SK-N-MC (cell line): ENCODE measurements around the gene CACNA1C.

Experiments
- DNase-seq: peaks from one replicate; pipeline ENCODE4 v3.0.0-alpha.2; 2011; ENCODE audit warnings: low read depth, low spot score
- H3K27ac ChIP-seq: fragments of 200-600 bp; sonication (generic); 2 replicates; pipeline ENCODE4 v1.5.1; 2016; ENCODE audit warnings: mixed run types
- H3K36me3 ChIP-seq: fragments of 200-600 bp; sonication (generic); 2 replicates; pipeline ENCODE4 v1.6.1; 2017; ENCODE audit warnings: antibody characterized with exemption, low read length, mixed read lengths; ENCODE audit not compliant: insufficient read depth
- H3K4me3 ChIP-seq: fragments of 200-600 bp; sonication (generic); 2 replicates; pipeline ENCODE4 v1.5.1; 2016
- H3K9ac ChIP-seq: fragments of 200-600 bp; sonication (generic); 2 replicates; pipeline ENCODE4 v1.8.0; 2017; ENCODE audit warnings: mixed run types, mixed read lengths; ENCODE audit not compliant: insufficient read length
- H3K9me3 ChIP-seq: fragments of 200-600 bp; sonication (generic); 2 replicates; pipeline ENCODE4 v1.6.1; 2017; ENCODE audit warnings: low read depth, mild to moderate bottlenecking, antibody characterized with exemption, low read length, moderate library complexity, mixed read lengths
- EZH2 ChIP-seq: fragments of 200-600 bp; sonication (generic); IDR thresholded peaks from one replicate; pipeline ENCODE4 v1.6.1; 2017; ENCODE audit warnings: antibody characterized with exemption
- FOXP2 ChIP-seq: optimal IDR thresholded peaks from 2 replicates; pipeline ENCODE3; 2011; ENCODE audit warnings: mild to moderate bottlenecking, moderate library complexity; ENCODE audit not compliant: insufficient read depth; ENCODE audit errors: extremely low read length, control extremely low read depth
- POLR2AphosphoS5 ChIP-seq: IDR thresholded peaks from 2 replicates; pipeline ENCODE4 v1.6.1; 2012; ENCODE audit warnings: mild to moderate bottlenecking, low read depth, low read length, borderline replicate concordance

The CACNA1C gene

DNA sequence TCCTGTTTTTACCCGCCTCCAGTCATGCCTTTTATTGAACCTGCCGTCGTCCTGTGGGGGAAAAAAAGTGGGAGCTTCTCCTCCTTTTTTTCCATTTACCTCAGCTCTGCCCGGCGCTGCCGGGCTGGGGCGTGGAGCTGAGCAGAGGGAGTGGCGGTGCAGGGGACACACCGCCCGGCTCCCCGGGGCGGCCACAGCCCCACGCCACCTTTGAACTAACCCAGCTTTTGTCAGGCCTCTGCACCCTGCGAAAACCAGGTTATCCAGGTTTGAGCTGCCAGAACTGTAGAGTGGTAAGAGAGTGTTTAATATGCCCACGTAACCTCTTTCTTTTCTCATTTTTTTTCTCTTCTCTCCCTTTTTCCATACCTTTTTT lies 581.0 kb downstream of the CACNA1C start:
- Histone ChIP-seq H3K36me3 (no peaks in the 10 kb centered on the region), H3K27ac (no peak overlapping the region), H3K4me3 (no peak overlapping the region), H3K9me3 (no peaks in the 10 kb centered on the region), H3K9ac (no peak overlapping the region)
- no peak for TF ChIP-seq FOXP2
- no peak for TF ChIP-seq POLR2AphosphoS5
- no peak for TF ChIP-seq EZH2
- no peak for DNase-seq

DNA sequence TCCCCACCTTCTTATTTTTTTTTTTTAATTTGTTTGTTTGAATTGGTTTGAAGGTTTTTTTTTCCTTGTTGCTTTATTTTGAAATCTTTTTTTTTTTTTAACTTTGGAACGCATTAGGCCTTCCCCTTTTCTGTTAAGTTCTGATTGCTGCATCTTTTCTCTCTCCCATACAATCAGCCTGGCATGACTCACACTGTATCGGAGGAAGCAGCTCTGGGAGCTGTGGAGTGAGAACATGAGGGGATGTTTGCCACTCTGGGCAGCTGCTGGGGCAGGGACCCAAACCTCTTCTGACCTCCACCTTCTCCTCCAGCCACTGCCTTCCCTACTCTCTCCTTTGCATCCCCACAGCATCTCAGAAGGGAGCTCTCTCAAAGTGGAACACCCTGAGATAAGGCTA lies 581.7 kb downstream of the CACNA1C start:
- Histone ChIP-seq H3K27ac (no peak overlapping the region), H3K36me3 (no peaks in the 10 kb centered on the region), H3K9me3 (no peaks in the 10 kb centered on the region), H3K4me3 (no peak overlapping the region), H3K9ac (no peak overlapping the region)
- DNase-seq, result no peak
- TF ChIP-seq EZH2 (no peak), FOXP2 (no peak), POLR2AphosphoS5 (no peak)

DNA sequence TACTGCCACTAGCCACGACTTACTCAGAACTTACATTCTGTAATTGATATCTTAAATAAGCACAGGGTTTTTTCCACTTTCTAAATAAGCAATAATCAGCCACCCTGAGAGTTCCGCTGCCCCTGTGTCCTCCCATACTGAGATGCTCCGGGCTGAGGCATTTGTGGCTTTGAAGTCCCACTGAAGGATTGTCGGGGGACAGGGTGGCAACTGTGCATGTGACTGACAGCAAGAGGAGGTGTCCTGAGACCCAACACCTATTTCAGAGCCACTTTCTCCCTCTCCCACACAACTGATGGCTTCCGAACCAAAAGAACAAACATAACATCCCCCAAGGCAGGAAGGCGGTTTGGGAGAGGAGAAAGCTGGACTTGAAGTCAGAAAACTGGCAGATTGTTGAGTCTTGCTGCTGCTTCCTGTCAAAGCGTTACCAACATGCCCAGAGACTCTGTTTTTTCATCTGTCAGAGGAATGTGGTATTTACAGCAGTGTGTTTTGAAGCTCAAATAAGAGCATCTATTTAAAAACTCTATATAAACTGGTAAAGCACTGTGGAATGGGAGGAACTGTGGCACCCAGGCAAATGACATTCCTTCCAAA lies 584.1 kb downstream of the CACNA1C start:
- TF ChIP-seq POLR2AphosphoS5 (no peak), FOXP2 (no peak), EZH2 (no peak)
- no peak overlapping the region for H3K9ac ChIP-seq
- no peak overlapping the region for H3K27ac ChIP-seq
- no peaks in the 10 kb centered on the region for H3K36me3 ChIP-seq
- H3K4me3 ChIP-seq, result no peak overlapping the region
- H3K9me3 ChIP-seq, result no peaks in the 10 kb centered on the region
- DNase-seq, result no peak

DNA sequence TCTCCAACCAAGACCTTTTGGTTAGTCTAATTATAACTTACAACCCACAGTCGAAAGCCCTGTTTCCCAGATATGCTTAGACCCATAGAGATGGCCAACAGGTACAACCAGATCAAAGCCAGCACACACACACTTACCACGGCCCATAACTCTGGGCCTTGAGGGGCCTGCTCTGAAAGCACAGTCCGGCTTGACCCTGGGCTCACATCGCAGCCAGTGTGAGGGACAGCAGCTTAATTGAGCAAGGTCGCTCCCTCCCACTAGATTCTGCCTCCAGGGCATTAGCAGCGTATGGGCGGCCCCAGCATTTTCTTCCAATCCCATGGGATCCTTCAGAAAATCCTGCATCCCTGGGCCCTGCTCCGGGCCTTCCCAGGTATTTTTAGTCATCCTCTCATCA lies 584.6 kb downstream of the CACNA1C start:
- Histone ChIP-seq H3K27ac (no peak overlapping the region), H3K9me3 (no peaks in the 10 kb centered on the region), H3K9ac (no peak overlapping the region), H3K4me3 (no peak overlapping the region), H3K36me3 (no peaks in the 10 kb centered on the region)
- DNase-seq, result no peak
- no peak for TF ChIP-seq EZH2
- TF ChIP-seq POLR2AphosphoS5, result no peak
- no peak for TF ChIP-seq FOXP2

DNA sequence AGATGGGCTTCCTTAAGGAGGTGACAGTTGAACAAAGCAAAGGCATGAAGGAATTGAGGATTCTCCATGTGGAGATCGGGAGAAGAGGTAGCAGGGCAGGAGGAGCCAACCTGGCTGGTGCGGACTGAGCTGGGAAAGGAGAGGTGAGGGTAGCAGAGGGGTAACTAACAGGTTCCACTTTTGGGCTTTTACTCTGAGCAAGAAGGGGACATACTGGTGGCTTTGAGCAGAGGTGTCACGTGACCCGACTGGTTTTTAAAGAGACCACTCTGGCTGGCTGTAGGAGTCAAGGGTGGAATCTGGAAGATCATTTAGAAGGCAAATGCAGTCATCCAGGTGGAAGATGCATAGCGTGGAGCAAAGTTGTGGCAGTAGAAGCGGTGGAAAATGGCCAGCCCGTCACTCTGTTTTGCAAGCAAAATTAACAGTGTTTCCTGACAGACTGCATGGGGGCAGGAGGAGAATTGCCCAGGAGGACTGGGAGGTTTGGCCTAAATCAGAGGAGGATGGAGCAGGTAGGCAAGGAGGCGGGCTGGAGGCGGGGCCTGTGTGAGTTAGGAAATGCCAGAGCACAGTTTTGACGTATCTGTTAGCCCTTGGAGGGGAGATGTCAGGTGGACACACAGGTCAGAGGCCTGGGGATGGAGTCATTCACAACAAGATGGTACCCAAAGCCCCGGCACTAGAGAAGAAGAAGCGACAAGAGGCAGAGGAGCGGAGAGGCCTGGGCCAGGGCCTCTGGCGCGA lies 585.7 kb downstream of the CACNA1C start:
- DNase-seq, result no peak
- Histone ChIP-seq H3K9me3 (no peaks in the 10 kb centered on the region), H3K4me3 (no peak overlapping the region), H3K36me3 (no peaks in the 10 kb centered on the region), H3K9ac (no peak overlapping the region), H3K27ac (no peak overlapping the region)
- TF ChIP-seq POLR2AphosphoS5 (no peak), EZH2 (no peak), FOXP2 (no peak)

DNA sequence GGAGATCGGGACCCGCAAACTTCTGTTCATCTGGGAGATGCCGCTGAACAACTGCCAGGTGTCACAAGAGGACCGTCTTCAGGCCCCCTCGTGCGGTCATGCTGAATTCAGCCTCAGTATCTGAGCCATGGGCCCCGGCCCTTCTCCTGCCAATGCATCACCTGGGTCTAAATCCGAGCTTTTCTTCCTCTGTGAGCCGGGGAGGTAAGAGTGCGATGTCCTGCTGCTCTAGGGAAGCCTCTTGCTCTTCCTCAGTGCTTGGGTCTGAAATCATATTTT lies 586.2 kb downstream of the CACNA1C start:
- no peak for DNase-seq
- H3K9me3 ChIP-seq, result no peaks in the 10 kb centered on the region
- no peak for TF ChIP-seq EZH2
- no peak for TF ChIP-seq FOXP2
- no peak for TF ChIP-seq POLR2AphosphoS5
- H3K36me3 ChIP-seq, result no peaks in the 10 kb centered on the region
- H3K27ac ChIP-seq, result no peak overlapping the region
- no peak overlapping the region for H3K4me3 ChIP-seq
- H3K9ac ChIP-seq, result no peak overlapping the region

DNA sequence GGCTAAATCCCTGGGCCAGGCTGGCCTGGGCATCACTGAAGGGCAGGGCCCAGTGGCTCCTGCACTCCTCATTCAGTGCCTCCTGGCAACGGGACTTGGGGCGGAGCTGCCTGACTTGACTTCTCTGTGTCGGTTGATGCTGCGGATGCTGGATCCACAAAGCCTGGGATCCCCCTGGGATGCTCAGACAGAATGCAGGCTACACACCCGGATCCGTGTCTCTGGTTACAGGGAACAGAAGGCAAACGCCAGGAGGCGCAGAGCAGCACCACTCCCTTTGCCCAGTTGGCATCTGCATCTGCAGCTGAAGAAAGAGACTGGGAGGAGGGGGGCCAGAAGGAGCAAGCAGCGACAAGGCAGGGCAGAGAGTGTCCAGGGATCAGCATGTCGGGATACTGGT lies 587.5 kb downstream of the CACNA1C start:
- Histone ChIP-seq H3K27ac (no peak overlapping the region), H3K9me3 (no peaks in the 10 kb centered on the region), H3K9ac (no peak overlapping the region), H3K36me3 (no peaks in the 10 kb centered on the region), H3K4me3 (no peak overlapping the region)
- no peak for DNase-seq
- TF ChIP-seq POLR2AphosphoS5 (no peak), FOXP2 (no peak), EZH2 (no peak)

DNA sequence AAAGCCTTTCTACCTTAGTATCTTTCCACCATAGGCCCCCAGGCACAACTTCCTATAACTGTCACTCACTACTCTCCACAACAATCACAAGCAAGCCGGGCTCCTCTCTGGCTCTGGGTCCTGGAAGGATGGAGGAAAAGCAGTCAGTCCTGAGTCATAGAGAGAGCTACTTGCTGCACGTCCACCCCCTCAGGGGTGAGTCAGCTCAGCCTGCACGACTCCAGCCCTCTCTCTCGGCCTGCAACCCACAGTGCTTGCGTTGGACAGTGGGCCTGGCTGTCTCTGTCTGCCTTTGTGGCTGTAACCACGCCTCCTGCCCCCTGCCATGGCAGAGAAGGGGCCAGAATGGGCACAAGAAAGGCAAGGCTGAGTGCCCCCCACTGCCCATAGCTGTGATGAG lies 587.9 kb downstream of the CACNA1C start:
- Histone ChIP-seq H3K9ac (no peak overlapping the region), H3K9me3 (no peaks in the 10 kb centered on the region), H3K36me3 (no peaks in the 10 kb centered on the region), H3K4me3 (no peak overlapping the region), H3K27ac (no peak overlapping the region)
- TF ChIP-seq FOXP2 (no peak), EZH2 (no peak), POLR2AphosphoS5 (no peak)
- DNase-seq, result no peak

DNA sequence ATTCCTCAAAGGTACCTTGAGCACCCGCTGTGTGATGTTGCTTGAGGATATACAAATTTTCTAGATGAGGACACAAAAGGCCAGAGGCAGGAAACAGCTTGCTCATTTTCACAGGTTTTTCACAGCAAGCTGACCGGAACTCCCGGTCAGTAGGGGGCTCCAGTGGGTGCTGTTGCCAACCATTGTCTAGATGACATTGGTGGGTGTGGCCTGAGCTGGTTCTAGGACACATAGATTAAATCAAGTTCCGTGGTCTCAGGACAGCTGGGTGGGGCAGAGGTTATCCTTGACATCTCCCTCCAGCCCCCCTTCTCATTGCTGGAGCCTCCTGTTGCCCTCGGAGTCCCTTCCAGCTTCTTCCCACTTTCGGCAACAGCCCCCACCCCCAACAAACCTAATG lies 588.4 kb downstream of the CACNA1C start:
- Histone ChIP-seq H3K27ac (no peak overlapping the region), H3K36me3 (no peaks in the 10 kb centered on the region), H3K4me3 (no peak overlapping the region), H3K9ac (no peak overlapping the region), H3K9me3 (no peaks in the 10 kb centered on the region)
- TF ChIP-seq POLR2AphosphoS5, result no peak
- TF ChIP-seq FOXP2, result no peak
- TF ChIP-seq EZH2, result no peak
- DNase-seq, result no peak
